GM12801 (cell line): Measurements from ENCODE around the gene ULBP1.

Experiments used
- TF ChIP-seq, protein P1 (sequence below): IDR thresholded peaks from one replicate; pipeline ENCODE4 v1.5.1; 2011; ENCODE audit warnings: control low read depth; ENCODE audit not compliant: insufficient read length; ENCODE audit errors: extremely low read depth

ULBP1 gene

DNA sequence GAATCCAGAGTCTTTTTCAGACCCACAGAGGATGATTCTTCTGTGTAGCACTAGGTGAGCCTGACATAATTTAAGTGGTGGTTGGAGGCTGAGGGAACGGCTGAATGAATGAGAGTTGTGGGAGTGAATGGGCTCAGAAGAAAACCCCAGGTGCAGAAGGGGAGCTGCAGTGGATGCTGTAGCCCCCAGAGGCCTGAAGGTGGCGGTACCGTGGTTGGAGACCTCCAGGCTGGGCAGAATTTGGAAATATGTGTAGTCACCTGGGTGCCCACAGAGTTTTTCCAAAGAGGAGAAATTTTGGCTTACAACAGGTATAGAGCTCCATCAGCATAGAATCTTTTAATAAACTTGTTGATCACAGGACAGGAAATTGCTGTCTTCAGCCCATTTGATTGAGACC is 34.3 kb upstream of the ULBP1 start:
- TF ChIP-seq, protein P1, sequence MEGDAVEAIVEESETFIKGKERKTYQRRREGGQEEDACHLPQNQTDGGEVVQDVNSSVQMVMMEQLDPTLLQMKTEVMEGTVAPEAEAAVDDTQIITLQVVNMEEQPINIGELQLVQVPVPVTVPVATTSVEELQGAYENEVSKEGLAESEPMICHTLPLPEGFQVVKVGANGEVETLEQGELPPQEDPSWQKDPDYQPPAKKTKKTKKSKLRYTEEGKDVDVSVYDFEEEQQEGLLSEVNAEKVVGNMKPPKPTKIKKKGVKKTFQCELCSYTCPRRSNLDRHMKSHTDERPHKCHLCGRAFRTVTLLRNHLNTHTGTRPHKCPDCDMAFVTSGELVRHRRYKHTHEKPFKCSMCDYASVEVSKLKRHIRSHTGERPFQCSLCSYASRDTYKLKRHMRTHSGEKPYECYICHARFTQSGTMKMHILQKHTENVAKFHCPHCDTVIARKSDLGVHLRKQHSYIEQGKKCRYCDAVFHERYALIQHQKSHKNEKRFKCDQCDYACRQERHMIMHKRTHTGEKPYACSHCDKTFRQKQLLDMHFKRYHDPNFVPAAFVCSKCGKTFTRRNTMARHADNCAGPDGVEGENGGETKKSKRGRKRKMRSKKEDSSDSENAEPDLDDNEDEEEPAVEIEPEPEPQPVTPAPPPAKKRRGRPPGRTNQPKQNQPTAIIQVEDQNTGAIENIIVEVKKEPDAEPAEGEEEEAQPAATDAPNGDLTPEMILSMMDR: no peak

DNA sequence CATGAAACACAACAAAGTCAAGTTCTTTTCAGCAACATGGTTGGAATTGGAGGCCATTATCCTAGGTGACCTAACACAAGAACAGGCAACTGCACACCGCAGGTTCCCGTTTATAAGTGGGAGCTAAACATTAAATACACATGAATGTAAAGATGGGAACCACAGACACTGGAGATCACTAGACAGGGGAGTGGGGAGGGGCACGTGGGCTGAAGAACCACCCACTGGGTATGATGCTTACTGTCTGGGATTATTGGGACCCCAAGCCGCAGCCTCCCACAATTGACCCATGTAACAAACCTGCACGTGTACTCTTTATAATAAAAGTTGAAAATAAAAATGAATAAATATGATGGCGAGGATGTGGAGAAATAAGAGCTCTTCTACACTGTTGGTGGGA is 32.2 kb upstream of the ULBP1 start:
- TF ChIP-seq, protein P1: no peak

DNA sequence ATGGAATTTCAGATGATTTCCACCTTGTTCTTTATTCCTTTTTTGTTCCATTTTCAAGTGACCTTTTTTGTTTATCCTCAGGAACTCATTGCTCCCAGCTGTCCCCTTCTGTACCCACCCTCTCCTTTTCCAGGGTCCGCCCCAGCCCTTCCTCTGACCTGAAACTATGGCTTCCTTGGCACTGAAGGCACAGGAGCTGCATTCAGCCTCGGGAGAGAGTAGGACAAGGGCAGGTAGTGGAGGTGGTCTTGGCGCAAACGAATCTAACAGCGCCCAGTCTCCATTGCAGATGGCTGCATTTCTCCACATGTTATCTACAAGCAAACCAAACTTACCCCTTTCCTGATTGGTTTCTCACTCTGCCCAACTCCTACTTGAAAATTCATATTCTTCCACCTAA is 30.7 kb upstream of the ULBP1 start:
- TF ChIP-seq, protein P1: no peak

DNA sequence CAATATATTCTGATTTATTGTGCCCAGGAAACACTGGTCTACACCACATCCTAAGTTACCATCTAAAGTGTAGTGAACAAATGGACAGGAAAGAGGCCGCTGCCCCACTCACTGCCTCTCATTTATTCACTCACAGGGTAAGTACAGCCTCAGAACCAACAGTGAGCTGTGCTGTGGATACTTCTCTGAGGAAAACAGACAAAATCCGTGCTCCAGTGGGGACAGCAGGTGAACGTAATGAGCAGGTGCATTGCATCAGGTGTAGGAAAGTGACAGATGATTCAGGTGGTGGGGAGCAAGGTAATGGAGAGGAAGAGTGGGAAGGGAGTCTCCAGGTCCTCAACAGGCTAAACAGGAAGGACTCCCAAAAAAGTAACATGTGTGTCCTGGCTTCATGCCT is 30.3 kb upstream of the ULBP1 start:
- TF ChIP-seq, protein P1: no peak

DNA sequence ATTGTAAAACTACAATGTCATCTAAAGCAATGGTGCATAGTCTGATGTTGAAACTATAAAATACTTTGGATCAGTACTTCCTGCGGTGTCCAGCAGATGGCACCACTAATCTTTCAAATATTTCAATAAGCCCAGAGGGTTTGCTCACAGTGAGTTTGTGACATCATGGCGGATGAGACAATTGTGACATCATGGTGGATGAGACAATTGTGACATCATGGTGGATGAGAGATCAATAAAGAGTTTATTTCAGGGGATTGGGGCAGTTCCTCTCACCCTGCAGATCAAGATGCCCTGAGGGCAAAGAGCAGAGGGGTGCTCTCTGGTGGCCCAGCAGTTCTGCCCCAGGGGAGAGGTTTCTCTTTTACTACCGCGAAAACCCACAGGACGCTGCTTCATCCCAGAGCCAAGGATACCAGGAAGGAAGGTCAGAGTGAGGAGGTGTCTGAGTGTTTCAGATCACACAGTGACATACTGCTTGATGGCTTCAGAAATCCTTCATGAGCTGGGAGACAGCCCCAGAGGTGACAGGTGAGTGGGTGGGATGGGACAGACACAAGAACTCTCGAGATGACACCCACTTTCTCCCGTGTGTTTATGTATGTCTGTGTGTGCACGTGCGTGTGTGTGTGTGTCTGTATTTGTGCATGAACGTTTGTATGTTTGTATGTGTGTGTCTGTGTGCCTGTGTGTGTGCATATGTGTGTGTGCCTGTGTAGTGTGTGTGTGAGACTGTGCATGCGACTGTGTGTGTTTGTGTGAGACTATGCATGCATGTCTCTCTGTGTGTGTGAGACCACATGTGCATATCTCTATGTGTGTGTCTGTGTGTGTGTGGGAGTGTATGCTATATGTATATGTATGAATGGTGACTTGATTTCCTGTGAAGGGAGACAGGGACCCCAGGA is 29.2 kb upstream of the ULBP1 start:
- TF ChIP-seq, protein P1: no peak

DNA sequence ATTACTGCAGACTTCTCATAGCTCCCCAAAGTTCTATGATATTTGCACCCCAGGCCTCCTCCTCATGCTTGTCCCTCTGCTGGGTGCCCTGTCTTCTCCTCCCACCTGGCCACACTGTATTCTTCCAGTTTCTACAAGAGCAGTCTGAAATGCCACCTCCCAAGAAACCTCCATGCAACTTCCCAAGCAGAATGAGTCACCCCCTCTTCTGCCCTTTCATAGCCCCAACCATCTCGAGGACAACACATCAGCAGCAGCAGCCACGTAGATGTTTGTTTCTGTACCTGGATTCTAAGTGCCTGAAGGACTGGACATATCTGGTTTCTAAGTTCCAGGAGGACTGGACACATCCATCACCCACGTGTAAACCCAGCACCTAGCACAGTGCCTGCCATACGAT is 28.5 kb upstream of the ULBP1 start:
- TF ChIP-seq, protein P1: no peak

DNA sequence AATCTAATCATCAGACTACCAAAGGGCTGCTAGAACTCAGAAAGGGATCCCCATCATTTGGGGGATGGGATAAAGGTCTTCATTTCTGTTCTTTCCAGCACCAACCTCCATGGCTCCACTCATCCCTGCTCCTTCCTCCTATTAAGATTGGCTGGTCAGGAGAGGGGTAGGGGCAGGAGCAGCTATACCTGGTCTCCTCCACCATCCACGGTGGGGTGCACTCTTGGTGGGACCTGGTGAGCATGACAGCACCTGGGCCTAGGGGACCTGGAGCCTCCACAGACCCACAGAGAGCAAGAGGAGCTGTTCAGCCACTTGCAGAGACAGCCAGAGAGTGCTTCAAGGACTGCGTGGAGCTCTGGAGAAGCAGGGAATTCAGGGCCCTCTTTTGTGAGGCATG is 28.1 kb upstream of the ULBP1 start:
- TF ChIP-seq, protein P1: no peak
